GM18867 (cell line): ENCODE measurements around the gene TRIM26.

Experiments
- ATAC-seq: cut with Tn5 transposase; IDR thresholded peaks from one replicate; pipeline ENCODE4 v1.9.1; 2021; ENCODE audit warnings: mild to moderate bottlenecking, moderate library complexity; ENCODE audit not compliant: unreplicated experiment

Gene TRIM26

GRCh38 chr6:30211899-30212298 is 1.3 kb downstream of the TRIM26 start:
- no peak for ATAC-seq

- no peak for ATAC-seq
Measured at GRCh38 chr6:30211306-30211705, 1.9 kb downstream of the TRIM26 start.

GRCh38 chr6:30207619-30208295 is 5.4 kb downstream of the TRIM26 start:
- ATAC-seq = no peak

GRCh38 chr6:30206799-30207618 is 6.2 kb downstream of the TRIM26 start:
- ATAC-seq = no peak

- no peak for ATAC-seq
Measured at GRCh38 chr6:30206152-30206551, 7.1 kb downstream of the TRIM26 start.

- no peak for ATAC-seq
Measured at GRCh38 chr6:30204116-30204515, 9.1 kb downstream of the TRIM26 start.

- no peak for ATAC-seq
Measured at GRCh38 chr6:30202366-30202765, 10.8 kb downstream of the TRIM26 start.

GRCh38 chr6:30200551-30201281 is 12.5 kb downstream of the TRIM26 start:
- peak; percentile 71 for ATAC-seq

- ATAC-seq = no peak
Measured at GRCh38 chr6:30198166-30199084, 14.8 kb downstream of the TRIM26 start.

GRCh38 chr6:30196376-30196775 is 16.8 kb downstream of the TRIM26 start:
- ATAC-seq = no peak

GRCh38 chr6:30195951-30196350 is 17.3 kb downstream of the TRIM26 start:
- ATAC-seq = no peak

- ATAC-seq = no peak
Measured at GRCh38 chr6:30194797-30195690, 18.2 kb downstream of the TRIM26 start.

- no peak for ATAC-seq
Measured at GRCh38 chr6:30192076-30192475, 21.1 kb downstream of the TRIM26 start.

GRCh38 chr6:30188541-30188940 is 24.7 kb downstream of the TRIM26 start:
- ATAC-seq = no peak

GRCh38 chr6:30185846-30186484 is 27.2 kb downstream of the TRIM26 start:
- no peak for ATAC-seq

- no peak for ATAC-seq
Measured at GRCh38 chr6:30184417-30185031, 28.7 kb downstream of the TRIM26 start.

- ATAC-seq = no peak
Measured at GRCh38 chr6:30180145-30180544, 33.1 kb downstream of the TRIM26 start.

- no peak for ATAC-seq
Measured at GRCh38 chr6:30178837-30179236, 34.4 kb downstream of the TRIM26 start.

GRCh38 chr6:30175765-30176164 is 37.4 kb downstream of the TRIM26 start:
- ATAC-seq = no peak
